Central memory CD4-positive, alpha-beta T cell (primary cell): ENCODE data around the gene DLG2.
"Not testable (repeated sequence)": the region's sequence is repeated elsewhere in the genome, so short reads cannot be mapped to it uniquely, and the experiment has no call there.

Experiments
- DNase-seq: peaks from one replicate; pipeline ENCODE4 v3.0.0; 2022

The DLG2 gene

DNA sequence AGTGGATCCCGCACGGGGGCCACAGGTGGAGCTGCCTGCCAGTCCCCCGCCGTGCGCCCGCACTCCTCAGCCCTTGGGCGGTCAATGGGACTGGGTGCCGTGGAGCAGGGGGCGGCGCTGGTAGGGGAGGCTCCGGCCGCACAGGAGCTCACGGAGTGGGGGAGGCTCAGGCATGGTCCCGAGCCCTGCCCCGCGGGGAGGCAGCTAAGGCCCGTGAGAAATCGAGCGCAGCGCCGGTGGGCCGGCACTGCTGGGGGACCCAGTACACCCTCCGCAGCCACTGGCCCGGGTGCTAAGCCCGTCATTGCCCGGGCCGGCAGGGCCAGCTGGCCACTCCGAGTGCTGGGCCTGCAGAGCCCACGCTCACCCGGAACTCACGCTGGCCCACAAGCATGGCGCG, 1318.7 kb downstream of the DLG2 start:
- DNase-seq, result not testable (repeated sequence)

DNA sequence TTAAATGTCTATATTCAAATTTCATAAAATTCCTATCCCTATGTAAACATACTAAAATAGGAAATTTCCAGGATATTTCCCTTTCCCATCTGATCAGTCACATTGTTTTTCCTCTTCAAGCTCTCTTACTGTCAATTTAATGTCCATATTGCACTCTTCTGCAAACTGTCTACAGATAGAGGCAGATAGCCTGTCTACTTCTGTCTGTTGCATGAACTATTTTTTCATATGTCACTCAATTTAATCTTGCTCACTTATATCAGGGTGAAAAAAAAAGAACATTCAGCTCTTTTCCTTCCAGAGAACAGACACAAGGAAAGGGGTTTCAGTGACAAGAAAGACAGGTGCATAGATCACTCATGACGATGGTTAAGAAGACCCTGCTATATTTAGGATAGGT, 1327.1 kb downstream of the DLG2 start:
- no peak for DNase-seq

DNA sequence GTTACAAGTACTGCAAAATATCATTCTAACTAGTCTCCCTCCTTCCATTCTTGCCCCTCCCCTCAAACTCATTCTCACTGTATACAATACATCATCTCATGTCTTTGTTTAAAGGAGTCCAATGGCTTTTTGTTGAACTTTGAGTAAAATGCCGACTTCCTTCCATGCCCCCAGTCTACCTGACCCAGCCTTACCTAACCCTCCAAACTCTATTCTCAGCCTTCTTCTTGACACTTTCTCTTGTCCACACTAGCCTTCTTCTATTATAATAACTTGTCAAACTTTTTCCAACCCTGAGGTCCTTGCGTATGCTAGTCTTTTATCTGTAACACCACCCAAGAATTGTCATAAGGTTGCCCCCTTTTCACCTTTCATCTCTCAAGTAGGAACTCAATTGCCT, 1329.6 kb downstream of the DLG2 start:
- DNase-seq, result no peak

DNA sequence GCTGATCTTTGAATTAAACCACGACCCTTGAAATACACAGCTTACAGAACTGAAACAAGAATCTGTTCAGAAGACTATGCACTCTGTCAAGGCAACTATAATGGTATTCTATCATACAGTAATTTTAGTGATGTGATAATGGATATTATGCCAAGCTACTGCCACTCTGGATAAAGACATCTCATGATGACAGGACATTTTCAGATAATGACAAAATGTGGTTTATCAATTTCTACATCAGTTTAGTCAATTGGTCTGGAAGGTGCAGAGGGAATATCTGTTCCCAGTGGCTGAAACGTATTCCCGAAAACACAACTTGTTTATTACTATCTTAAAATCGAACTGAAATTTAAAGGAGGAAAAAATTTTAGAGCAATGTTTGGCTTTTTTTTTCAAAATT, 1331.3 kb downstream of the DLG2 start:
- no peak for DNase-seq

DNA sequence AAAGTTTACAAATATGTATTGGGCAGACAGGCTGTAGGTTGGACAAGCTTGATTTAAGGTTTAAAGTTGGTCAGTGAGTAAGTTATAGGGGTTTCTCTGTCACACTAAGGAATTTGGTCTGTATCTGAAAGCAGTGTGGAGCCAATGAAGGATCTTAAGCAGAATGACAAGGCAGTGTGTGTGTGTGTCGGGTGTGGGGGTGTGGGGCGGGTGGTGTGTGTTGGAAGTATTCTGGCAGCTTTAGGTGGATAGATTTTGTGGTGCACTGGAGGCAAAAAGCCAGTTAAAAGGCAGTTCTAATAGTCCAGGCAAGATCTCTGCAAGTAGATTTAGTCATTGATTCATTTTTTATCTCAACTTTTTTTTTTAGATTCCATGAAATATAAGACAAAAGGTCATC, 1334.2 kb downstream of the DLG2 start:
- DNase-seq, result no peak

DNA sequence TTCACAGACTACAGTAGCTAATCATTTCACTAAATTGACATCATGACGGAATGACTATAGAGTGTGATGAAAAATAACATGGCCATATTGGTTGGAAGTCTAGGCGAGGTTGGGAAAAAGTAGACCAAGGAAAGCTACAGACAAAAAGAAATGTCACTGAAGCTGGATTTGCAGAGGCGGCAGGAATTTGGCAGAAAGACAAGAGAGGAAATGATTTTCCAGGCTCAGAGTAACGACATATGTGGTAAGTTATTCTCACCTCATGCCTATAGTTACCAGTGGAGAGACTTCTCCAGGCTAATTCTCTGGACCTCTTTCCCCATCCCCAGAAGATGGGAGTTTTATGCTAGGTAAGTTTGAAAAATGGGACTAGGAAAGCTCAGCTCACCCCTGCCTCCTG, 1335.1 kb downstream of the DLG2 start:
- DNase-seq, result no peak

DNA sequence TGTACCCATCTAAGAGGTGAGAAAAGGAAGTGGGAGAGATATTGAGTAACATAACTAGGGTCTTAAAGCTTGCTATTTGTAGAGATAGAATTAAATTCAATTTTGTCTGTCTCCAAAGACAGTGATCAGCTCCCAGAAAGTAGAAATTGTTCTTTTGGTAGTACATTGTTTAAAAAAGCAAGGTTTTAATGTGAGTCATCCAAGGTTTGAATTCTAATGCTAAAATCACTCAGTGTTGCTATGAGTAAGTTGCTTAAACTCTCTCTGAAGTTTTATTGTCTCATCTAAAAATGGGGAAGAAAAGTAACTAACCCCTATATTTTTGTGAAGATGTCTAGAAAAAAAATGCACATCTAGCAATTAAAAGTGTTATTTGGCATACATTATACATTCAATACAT, 1336.5 kb downstream of the DLG2 start:
- DNase-seq, result no peak

DNA sequence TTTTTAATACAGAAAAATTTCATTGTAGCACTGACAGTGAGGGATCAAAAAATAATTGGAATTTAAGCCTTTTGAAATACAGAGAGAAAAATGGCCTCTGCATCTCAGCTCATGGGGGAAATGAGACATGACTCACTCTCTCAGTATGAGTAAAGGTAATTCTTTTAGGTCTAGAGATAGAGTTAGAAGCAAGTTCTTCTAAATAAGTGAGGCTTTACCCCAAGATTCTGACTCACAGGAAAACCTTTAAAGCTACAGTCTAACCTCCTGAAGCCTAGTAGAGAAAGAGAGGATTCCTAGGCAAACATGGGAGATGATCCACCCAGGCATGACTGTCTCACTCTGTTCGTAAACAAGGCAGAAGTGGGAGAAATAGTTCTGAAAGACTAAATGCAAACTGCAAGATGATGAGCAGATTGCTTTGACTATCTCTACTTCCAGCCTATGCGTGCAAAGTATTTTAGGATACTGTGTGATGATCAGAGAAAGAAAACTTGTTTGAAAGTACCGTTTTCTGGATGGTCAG, 1337.7 kb downstream of the DLG2 start:
- no peak for DNase-seq

DNA sequence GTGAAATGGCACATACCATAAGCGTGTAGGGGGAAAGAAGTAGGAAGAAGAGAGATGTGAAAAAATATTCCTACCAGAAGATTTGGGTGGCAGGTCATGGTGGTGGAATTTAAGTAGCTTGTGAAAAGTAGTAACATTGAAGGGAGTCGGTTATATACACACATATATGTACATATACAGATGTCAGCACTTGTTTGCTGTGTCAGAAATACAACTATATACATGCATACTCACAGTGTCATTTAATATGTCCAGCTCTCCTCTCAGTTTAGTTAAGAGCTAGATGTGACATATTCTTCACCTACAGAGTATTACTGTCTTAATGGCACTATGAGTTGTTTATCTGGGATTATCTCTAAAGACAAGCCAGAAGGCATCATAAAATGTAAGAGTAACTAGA, 1353.6 kb downstream of the DLG2 start:
- DNase-seq, result no peak

DNA sequence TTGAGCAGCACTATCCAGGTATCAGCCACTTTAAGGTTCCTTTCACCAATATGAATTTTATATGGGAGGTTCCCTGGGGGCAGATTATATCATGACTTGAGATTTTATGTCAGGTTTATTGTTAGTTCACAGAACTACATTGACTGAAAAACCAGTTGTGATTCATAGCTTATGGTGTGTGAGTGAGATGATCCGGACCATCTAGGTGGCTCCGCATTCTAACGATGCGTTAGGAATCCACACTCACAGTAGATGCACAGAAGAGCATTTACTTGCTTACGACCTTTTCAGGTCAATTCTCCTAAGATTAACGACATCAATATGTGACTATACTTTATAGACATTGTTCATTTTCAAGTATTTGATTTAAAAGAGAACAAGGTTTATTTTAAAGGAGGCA, 1356.7 kb downstream of the DLG2 start:
- DNase-seq, result no peak

DNA sequence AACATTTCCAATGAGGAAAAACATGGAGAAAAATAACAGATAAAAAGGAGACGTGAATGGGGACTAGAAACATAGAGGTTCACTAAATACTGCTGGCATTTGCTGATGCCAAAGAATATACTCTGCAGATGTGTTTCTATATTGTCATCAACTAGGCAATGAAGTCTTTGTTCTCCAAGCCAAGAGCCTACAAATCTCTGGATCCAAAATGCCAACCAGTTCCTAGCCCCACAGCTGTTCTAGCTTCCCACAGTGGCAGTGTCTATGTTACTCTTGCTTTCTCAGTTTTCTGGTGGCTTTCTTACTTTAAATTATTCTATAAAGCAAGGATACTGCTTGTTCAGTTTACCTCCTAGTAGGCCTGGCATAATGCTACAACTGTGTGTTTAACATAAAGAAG, 1363.1 kb downstream of the DLG2 start:
- DNase-seq, result no peak

DNA sequence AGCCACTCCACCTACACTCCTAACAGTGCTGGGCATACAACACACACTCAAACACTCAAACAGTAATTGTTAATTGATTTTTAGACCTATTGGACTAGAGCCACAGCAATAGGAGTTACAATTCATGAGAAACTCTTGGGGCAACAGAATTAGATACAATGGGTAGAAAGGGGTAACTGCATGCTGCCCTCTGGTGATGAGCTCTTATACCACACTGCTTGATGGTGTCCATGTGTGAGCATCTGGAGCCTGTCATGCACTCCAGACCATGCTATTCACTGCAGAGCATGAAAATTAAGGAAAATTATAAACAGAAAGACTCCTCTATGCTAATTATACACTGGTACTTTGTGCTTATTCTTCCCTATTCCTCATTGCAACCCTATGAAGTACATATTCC, 1365.4 kb downstream of the DLG2 start:
- DNase-seq, result no peak

DNA sequence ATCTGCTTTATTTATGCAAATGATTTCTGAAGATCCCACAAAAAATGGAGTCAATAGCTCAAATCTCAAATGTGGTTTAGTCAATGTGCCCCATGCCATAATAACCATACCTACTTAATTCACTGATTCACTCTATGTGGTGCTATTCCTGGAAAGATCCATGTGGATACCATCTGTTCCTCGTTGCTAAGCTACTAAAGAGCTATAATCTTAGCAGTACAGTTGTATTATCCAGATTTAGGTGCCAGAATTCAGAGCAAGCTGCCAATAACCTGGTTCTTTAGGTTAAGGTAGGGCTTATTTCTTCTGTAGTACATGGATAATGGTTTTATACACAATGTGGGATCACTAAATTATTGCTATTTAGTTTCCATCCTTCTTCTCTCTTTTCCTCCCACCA, 1366.3 kb downstream of the DLG2 start:
- DNase-seq, result no peak

DNA sequence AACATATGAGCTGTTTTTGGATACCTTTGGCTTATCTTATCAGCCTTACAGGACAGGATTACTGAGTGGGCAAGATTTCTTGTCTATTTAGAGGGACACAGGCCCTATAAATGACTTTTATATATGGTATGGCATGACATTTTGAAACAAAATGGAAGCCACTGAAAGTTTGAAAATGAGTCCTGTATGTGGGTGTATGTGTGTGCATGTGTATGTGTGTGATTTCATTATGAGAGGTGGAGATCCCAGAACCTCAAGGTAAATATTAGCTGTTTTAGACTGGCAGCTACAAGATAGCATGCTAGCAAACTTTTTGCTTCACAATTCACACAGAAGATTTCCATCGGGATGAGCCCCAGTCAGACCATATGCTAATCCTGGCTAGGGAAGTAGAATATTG, 1370.5 kb downstream of the DLG2 start:
- DNase-seq, result no peak

DNA sequence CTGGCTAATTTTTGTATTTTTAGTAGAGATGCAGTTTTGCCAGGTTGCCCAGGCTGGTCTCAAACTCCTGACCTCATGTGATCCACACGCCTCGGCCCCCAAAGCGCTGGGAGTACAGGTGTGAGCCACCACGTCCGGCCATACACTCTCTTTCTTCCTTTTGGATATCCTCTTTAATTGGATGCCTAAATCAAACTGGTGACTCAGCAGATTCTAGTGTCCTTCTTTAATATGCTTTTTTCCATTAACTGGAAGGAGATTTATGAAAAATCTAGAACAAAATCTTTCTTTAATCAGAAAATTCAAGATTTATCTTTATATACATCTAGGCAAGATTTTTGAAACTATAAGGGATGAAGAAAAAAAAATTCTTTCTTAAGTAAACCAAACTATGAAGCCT, 1371.7 kb downstream of the DLG2 start:
- no peak for DNase-seq

DNA sequence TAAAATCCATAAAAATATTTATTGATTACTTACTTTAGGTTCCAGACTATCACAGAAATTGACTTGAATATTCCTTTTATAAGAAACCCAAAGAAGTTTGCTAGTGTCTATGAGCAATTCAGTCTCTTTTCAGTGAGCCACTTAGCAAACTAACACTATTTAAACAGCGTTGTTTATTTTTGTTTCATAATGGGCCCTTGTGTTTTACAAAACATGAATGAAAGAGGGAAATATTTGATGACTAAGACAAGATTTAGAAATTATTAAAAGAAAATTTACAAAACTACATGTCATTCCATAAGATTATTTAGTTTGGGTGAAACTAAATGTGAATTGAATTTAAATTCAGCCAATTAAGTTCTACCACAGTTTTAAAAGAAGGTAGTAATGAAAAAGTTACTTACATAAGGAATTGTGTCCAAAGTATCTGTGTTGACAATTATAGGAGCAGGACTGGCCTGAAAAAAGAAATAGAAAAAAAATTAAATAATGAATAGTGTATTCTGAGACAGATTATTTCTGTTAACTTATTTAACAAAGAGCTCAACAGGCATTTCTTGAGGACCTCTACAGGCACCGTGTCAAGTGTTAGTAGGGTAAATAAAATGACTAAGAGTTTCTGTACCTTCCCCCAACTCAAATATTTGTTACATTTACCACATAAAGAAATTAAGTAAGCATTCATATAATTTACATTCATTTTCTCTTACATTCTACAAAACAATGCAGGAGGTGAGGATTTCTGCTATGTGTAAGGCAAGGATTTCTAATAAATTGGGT, 1376.1 kb downstream of the DLG2 start:
- no peak for DNase-seq

DNA sequence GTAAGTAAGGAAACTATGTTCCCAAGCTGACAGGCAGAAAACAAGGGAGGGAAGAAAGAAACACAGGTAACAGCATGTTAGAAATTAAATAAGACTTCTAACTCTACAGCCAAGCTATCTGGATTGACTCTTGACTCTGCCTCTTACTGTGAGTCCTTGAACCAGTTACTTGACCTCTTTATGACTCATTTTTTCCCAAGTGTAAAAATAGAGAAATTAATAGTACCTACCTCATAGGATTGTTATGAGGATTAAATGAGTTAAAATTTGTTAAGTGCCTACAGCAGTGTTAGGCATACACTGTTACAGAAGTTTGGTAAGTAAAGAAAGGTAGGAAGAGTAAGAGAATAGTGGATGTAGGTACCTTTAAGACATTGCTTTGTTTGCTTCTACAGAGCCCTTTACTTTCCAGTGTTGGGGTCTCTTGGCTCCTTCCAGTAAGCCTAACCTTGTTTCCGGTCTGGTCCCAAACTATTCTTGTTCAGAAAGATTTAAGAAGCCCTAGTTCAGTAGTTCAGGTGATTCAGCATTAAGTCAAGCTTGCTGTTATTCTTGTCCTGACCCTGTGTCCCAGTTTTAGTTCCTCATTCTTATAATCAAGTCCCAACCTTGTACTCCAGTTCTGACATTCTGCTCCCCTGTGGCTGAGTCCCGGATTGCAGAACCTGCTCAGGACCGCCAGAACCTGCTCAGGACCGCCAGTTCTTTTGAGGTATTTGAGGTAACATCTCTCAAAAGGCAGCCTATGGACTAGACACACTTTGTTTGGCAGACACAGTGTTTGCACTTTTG, 1377.6 kb downstream of the DLG2 start:
- no peak for DNase-seq

DNA sequence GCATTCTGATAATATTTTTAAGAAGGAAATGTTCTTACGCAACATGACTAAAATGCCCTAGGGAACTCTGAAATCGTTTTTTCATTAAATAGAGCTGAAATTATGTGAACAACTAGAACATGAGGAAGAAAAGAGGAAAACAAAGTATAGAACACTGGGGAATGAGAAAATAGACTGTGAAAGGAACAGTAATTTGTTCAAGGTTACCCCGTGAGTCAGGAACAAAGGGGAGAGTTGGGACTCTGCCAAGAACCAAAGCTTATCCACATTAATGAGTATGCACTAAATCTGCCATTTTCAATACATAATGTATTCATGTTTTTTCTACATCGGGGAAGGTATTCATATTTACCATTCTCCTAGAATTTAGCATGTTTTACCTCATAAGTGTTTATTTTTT, 1379.2 kb downstream of the DLG2 start:
- no peak for DNase-seq

DNA sequence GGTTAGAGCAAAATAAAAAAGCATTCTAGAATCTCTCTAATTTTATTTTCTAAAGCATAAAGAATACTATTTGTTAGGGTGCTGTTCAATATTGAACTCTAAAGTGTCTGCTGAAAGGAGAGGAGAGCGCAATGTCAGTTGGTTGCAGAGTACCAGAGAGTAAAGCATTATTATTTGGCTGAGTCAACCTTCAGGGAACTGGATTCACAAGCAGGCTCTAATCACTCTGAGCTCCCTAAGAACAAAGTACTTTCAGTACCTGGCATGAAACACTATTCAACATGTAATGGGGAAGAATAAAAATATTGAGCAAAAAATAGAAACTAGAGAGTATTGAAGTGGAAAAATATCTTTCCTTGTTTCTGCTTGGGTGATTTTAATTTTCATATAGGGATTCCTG, 1380.0 kb downstream of the DLG2 start:
- DNase-seq, result no peak

DNA sequence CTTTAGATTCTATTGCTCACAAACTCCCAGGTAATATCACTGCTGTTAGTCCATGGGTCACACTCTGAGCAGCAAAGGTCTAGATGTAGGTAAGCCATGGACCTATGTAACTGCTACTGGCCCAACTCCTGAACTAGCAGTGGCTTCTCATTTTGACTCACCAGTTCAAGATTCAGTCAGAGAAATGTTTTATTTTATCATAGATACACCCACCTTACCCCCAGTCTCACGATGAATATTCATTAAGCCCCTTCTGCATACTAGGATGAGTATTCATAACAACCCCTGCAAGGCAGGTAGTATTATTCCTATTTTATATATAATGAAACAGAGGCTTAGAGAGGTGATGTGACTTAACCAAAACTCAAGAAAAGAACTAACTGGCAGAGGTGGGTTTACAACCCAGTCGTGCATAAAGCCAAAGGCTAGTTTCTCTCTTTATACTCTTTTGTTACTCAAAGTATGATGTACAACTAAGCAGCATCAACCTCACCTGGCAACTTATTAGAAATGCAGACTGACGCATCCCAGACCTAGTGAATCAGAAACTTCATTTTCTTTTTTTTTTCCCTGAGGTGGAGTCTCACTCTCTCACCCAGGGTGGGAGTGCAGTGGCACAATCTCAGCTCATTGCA, 1383.4 kb downstream of the DLG2 start:
- DNase-seq, result no peak

DNA sequence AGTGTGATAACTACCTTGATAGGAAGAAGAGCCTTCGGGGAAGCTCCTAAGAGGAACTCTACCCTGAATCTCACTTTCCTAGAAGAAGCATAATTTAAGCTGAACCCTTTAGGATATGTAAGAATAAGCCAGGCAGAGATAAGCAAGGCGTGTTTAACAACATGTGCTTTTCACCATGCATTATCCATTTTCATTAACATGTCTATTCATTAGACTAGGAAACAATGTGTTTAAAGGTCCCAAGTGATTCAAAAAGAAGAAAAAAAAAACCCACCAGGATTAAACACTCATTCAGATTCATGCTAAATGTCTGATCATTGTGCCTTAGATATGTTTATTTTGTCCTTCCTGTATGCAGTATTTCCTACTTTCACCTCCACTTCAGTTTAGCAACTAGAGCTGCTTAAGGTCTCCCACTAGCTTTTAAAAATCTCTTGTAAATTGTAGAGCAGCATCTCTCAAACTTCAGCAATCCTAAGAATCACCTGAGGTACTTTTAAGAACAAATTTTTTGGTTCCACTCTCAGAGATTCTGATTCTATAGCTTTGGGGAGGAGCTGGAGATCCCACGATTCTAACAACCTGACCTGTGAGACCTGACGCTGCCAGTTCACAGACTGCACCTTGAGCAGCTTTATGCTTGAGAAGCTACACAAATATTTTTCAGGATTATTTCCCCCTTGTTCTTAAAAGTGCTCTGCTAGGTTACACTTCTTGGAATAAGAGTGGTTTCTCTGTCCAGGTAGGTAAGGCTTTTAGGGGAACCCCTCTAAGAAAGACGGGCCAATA, 1385.6 kb downstream of the DLG2 start:
- no peak for DNase-seq

DNA sequence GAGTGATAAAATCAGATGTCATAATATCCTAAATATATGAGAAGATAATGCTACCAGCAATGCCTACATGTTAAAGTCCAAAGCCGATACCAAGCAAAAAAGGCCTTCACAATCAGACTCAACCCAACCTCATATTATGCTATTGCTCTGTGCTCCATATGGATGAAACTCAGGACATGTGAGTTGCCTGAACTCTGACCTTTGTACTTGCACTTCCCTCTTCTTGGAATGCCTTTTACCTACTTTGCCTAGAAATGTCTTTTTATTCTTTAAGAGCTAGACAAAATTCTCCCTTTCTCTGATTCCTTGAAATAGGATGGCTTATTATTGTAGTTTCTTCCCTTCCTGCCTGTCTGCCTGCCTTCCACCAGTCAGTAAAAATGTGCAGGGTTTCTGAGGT, 1386.3 kb downstream of the DLG2 start:
- no peak for DNase-seq

DNA sequence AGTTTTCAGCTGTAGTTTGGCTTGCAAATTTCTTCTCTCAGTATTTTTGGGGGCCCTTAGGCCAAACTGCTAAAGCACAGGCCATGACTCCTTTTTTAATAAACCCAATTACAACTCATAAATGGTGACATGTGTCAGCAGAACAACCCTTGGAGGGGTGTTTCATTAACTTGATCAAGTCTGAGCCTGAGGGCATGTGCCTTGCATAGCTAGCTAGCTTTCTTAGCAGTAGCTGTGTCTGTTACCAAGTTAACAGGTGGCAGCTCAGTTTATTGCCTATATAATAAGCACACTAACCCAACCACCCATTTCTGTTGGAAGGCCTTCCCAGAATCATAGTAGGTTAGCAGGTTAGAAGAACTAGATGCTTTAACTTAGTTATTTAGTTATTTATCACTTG, 1390.7 kb downstream of the DLG2 start:
- no peak for DNase-seq
